Stimulated activated CD4-positive, alpha-beta T cell treated with anti-CD3 and anti-CD28 coated beads, Interleukin-4, amount 100 ng/mL, for 24 hours (primary cell): ENCODE results near the gene FER1L5.

Experiments
- DNase-seq: peaks from one replicate; pipeline ENCODE4 v3.0.0-alpha.2; 2020

The FER1L5 gene

DNA sequence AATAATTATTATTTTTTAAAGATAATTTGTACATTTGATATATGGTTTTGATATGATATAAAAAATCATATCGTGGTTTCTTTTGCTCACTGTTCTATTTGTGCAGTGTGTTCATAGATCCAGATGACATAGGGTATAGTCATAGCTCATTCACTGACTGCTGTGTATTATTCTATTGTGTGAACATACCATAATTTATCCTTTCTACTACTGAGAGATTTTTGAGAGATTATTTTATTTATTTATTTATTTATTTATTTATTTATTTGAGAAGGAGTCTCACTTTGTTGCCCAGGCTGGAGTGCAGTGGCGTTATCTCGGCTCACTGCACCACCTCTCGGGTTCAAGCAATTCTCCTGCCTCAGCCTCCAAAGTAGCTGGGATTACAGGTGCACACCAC lies 39.0 kb downstream of the FER1L5 start:
- DNase-seq: no peak

- no peak for DNase-seq
Measured at GRCh38 chr2:96683307-96683706, 40.7 kb downstream of the FER1L5 start.

GRCh38 chr2:96683972-96684820 lies 41.6 kb downstream of the FER1L5 start:
- no peak for DNase-seq

DNA sequence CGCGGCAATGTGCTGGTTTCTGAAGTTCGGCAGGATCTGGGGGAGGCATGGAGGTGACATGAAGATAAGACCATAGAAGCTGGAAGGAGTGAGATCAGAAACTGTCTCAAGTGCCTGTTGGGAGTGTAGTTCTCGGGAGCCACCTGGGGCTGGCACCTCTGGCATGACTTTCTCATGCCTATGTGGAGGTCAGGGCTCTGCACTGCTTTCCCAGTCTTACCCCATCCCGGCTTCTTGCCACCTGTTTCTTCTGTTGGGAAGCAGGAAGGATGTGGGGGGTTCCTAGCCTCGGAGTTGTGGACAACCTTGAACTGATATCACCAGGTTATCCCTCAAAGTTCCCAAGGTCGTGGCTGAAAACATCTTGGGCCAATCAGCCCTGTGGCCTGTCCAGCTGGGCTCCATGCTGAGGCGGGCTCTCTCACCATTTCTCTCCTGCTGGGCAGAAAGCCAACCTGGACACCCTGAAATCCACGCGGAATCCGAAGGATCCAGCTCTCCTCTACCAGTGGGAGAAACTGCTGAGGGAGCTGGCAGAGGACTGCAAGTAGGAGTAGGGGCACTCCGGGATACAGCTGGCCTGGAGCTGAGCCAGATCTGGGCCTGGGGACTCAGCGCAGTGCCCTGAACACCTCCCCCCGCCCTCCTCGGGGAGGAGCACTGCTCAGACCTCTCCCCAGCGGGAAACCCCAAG lies 42.5 kb downstream of the FER1L5 start:
- no peak for DNase-seq

DNA sequence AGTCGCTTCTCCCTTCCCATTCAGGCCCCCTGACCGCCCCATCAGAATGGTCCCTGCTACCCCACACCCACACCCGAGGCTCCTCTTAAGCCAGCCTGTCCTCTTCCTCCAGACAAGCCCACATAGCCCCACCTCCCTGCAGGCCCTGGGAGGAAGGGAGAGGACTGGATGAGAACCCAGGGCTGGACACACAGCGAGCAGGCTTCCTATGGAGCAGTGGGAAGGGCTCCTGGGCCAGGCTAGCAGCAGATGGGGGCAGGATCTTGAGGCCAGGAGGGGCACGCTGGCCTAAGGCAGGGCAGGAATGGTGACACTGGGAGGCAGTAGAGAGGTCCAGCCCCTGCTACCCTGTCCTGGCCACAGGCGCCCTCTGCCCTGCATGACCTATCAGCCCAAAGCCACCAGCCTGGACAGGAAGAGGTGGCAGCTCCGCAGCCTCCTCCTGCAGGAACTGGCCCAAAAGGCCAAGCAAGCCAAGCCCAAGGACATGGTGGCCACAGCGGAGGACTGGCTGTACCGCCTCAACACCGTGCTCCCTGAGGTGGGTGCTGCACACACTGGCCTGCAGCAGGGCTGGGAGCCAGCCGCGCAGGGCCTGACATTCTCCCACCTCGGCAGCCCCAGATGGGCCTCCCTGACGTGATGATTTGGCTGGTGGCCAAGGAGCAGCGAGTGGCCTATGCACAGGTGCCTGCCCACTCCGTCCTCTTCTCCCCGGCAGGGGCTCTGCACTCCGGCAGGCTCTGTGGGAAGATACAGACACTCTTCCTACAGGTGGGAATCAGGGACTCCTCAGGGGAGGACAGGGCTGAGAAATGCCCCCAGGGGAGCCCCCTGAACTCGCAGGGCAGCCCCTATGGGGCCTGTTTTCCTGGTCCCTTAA lies 43.3 kb downstream of the FER1L5 start:
- no peak for DNase-seq

DNA sequence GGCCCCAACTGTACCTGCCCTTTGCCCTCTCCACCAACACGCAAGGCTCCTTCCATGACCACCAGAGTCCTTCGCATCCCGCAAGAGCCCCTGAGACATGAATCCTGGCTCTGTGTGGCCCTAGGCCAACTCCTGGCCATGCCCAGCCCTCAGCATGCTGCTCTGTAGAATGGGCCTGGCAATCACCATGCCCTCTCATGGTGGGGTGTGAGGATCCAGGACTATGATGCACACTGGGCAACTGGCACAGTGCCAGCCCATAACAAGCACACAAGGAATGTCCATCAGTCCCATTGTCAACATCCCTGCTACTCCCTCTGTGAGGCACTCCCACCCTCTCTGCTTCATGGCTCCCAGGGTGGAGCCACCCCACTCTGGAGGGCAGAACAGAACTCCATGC lies 44.7 kb downstream of the FER1L5 start:
- DNase-seq: no peak

GRCh38 chr2:96687711-96688640 lies 45.4 kb downstream of the FER1L5 start:
- DNase-seq: no peak

- no peak for DNase-seq
Measured at GRCh38 chr2:96688649-96689430, 46.3 kb downstream of the FER1L5 start.

GRCh38 chr2:96689431-96689991 lies 46.9 kb downstream of the FER1L5 start:
- no peak for DNase-seq

DNA sequence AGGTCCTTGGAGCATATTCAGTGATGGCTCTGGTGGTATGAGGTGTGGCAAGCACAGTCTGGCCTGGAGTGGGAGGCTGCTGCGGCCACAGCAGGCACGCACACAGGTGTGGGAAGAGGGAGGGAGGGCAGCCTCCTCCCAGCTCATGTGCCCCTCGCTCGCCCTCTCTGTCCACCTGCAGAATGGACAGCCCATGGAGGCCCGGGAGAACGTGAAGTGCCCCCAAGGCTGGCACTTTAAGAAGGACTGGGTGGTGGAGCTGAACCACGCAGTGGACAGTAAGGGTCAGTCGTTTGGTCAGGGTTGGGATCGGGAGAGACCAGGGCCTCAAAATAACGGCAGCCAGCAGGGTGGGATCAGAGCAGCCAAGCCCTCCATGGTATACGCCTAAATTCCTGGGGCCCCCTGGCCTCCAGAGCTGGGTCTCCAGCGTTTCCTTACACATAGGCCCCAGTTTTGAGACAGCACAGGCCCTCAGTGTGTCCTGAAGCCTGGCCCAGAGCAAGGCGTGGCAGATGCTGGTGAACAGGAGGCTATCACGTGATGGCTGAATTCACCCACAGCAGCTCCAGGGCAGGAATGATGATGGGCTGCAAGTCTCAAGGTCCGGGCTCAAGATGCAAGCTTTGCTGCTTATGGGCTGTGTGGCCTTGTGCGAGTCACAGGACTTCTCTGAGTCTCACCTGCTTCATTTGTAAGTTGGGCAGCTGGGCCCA lies 47.9 kb downstream of the FER1L5 start:
- DNase-seq: no peak

DNA sequence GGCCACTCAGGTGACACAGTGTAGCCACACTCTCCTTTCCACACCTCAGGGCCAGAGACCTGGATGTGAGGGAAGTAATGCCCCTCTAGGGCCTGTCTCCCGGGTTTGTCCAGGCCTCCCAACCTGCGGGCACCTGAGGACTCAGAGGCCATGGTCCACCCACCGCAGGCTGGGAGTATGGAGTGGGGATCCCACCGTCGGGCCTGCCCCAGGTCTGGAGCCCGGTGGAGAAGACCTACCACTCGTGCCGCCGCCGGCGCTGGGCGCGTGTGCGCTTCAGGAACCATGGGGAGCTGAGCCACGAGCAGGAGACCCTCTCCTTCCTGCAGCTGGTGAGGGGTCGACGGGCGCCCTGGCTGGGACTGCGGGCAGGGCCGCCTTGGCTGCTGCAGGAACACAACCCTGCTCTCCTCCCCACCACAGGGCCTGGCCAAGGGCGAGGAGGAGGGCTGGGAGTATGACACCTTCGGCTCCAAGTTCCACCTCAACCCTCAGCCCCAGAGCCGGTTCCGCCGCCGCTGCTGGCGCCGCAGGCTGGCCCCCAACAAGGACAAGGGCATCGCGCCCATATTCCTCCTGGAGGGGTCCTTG lies 48.6 kb downstream of the FER1L5 start:
- no peak for DNase-seq

GRCh38 chr2:96692094-96692971 lies 49.8 kb downstream of the FER1L5 start:
- no peak for DNase-seq

GRCh38 chr2:96693286-96694200 lies 51.0 kb downstream of the FER1L5 start:
- DNase-seq: no peak

GRCh38 chr2:96694279-96694678 lies 51.7 kb downstream of the FER1L5 start:
- no peak for DNase-seq

DNA sequence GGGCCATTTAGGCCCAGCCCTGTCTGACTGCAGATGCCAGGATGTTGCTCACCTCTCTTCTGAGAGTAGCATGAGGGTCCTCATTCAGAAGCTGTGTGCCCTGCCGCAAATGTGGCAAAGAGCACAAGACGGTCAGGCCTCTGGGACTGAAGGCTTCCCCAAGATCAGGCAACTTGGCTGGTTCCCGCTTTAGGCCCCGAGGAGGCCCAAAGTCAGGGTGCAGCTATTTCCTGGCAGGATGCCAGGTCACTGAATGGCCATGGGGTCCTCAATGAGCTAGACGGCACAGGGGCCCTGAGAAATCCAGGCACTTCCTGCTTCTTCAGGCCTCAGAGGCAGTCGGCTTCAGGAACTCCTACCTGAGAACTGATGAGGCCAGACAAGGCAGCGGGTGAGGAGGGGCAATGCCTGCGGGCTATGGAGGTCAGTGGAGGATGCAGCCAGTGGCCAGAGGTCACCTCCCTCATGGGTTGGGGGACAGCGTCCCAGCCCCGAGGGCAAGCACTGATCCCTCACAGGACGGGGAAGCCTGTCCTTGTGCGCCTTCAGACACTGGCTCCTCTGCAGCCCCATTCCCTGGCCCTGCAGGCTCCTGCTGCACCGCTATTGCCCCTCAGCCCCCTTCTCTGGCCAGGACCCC lies 52.4 kb downstream of the FER1L5 start:
- DNase-seq: no peak

DNA sequence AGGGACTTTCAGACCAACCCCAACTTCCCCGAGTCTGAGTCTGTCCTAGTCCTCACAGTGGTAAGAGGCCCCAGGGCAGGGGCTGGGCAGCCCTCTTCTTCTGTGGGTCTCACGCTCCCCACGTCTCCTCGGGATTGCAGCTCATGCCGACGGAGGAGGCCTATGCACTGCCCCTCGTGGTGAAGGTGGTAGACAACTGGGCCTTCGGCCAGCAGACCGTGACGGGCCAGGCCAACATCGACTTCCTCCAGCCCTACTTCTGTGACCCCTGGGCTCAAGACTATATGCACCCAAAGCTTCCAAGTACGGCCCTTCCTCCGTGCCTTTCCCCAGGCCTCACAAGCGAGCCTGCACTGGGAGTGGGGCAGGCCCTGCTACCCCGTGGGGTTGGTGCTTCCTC lies 53.0 kb downstream of the FER1L5 start:
- no peak for DNase-seq

- no peak for DNase-seq
Measured at GRCh38 chr2:96697476-96697875, 54.9 kb downstream of the FER1L5 start.
